ENCODE measurements around the gene GNAT1.

The GNAT1 gene

DNA sequence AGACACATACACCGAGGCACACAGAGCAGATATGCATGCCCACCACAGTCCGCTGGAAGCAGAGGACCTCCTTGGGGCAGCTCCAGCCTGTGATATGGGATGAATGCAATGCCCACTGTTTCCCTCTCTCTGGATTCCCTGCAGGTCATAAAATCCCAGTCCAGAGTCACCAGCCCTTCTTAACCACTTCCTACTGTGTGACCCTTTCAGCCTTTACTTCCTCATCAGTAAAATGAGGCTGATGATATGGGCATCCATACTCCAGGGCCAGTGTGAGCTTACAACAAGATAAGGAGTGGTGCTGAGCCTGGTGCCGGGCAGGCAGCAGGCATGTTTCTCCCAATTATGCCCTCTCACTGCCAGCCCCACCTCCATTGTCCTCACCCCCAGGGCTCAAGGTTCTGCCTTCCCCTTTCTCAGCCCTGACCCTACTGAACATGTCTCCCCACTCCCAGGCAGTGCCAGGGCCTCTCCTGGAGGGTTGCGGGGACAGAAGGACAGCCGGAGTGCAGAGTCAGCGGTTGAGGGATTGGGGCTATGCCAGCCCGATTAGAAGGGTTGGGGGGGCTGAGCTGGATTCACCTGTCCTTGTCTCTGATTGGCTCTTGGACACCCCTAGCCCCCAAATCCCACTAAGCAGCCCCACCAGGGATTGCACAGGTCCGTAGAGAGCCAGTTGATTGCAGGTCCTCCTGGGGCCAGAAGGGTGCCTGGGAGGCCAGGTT lies at the start of gene GNAT1:
Gene GNAT1 (plus strand): TSS at position 675 of the 725 bp plus-strand sequence. CDS start 116 bp downstream, outside the sequence.
- Histone ChIP-seq H3K9ac (no peak within 1 kb of the TSS), H3K27ac (no peak within 1 kb of the TSS), H3K9me3 (no peaks in the 10 kb centered on the region), H3K4me2 (peak within 1 kb of the TSS; percentile 17; the same call in 1 of the 2 replicates), H4K20me1 (peaks cover 20% of the 10 kb centered on the region; the same call in 1 of the 2 replicates), H3K36me3 (peaks cover 22% of the 10 kb centered on the region), H3K4me1 (peaks cover 42% of the 10 kb centered on the region), H3K4me3 (no peak within 1 kb of the TSS), H3K27me3 (peaks cover 31% of the 10 kb centered on the region)
- no peak for TF ChIP-seq Cebpa-rat (IDR thresholded peaks at IDR 0.05)

GRCh38 chr3:50146316-50146901 lies 45.0 kb upstream of the GNAT1 start:
- no peak for TF ChIP-seq Cebpa-rat (IDR thresholded peaks at IDR 0.05)
- Histone ChIP-seq H3K4me1 (peaks cover 3% of the 10 kb centered on the region; the same call in 1 of the 2 replicates), H3K4me3 (no peak overlapping the region), H3K4me2 (no peak overlapping the region), H3K27ac (no peak overlapping the region), H3K9ac (no peak overlapping the region), H3K36me3 (no peaks in the 10 kb centered on the region), H3K27me3 (no peaks in the 10 kb centered on the region), H3K9me3 (no peaks in the 10 kb centered on the region), H4K20me1 (no peaks in the 10 kb centered on the region)

DNA sequence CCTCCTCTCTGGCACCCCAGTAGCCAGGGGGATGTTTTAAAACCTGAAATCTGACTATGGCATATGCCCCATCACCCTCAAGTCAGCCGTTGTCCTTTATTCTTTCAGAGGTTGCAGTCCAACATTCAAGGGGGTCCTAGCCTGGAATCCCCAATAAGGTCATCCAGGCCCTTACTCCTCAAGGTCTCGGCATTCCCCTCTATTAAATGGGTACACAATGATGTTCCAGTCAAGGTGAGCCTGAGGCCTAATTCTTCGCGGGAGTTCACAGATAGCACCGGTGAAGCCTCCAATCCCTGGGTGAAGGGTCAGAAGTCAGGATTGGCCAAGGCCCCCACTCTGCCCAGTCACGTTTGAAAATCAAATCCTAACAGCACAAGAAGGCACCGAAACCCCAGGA lies 44.4 kb upstream of the GNAT1 start:
- no peaks in the 10 kb centered on the region for H3K4me1 ChIP-seq

DNA sequence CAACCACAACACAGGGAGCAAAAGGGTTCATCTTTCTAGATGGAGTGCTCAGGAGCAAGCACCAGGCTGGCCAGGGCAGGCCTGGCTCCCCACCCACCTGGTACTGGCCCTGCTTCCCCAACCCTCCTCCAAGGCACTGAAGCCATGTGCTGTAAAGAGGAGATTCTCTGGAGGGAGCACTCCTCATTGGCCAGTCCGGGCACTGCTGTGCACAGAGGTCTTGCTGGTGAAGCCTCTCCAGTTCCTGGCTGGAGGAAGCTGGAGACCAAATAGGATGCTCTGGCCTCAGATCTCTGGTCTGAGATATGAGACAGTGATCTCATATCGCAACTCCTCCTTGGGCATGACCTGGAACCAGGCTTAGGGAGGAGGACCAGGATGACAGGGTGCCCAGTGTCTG lies 44.0 kb upstream of the GNAT1 start:
- Histone ChIP-seq H3K4me1 (no peaks in the 10 kb centered on the region), H3K9ac (no peak overlapping the region), H3K4me3 (no peak overlapping the region)

More for the DNA sequence above, 44.4 kb upstream of the GNAT1 start:
- Histone ChIP-seq H3K27ac (no peak overlapping the region), H3K36me3 (no peaks in the 10 kb centered on the region), H3K27me3 (no peaks in the 10 kb centered on the region), H4K20me1 (no peaks in the 10 kb centered on the region), H3K9ac (no peak overlapping the region), H3K4me2 (no peak overlapping the region), H3K4me3 (no peak overlapping the region), H3K9me3 (no peaks in the 10 kb centered on the region)
- no peak for TF ChIP-seq Cebpa-rat (IDR thresholded peaks at IDR 0.05)

GRCh38 chr3:50147861-50148260 lies 43.5 kb upstream of the GNAT1 start:
- TF ChIP-seq Cebpa-rat (IDR thresholded peaks at IDR 0.05) = no peak
- Histone ChIP-seq H3K4me1 (no peaks in the 10 kb centered on the region), H3K27ac (no peak overlapping the region)

More for the DNA sequence above, 44.0 kb upstream of the GNAT1 start:
- Histone ChIP-seq H3K36me3 (no peaks in the 10 kb centered on the region), H3K27ac (no peak overlapping the region), H3K9me3 (no peaks in the 10 kb centered on the region), H3K4me2 (no peak overlapping the region), H4K20me1 (no peaks in the 10 kb centered on the region), H3K27me3 (no peaks in the 10 kb centered on the region)
- TF ChIP-seq Cebpa-rat (IDR thresholded peaks at IDR 0.05) = no peak

DNA sequence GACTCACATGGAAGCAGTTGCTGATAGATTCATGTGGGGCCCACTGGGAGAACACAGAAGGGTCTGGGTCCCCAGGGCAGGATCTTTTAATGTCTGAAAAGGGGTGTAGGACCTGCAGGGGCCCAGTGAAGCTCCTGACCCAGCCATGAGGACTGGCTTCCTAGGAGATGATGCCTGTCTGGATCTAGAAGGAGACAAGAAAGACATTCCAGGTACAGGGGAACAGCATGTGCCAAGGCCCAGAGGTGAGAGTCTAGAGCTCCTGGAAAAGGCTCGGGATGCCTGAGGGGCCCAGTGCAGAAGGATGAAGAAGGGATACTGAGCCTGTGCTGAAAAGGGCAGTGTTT lies 41.0 kb upstream of the GNAT1 start:
- Histone ChIP-seq H3K27ac (no peak overlapping the region), H3K36me3 (no peaks in the 10 kb centered on the region), H3K9ac (no peak overlapping the region), H3K9me3 (no peaks in the 10 kb centered on the region), H3K27me3 (peaks cover 11% of the 10 kb centered on the region), H3K4me2 (no peak overlapping the region), H3K4me3 (no peak overlapping the region), H4K20me1 (no peaks in the 10 kb centered on the region), H3K4me1 (peaks cover 7% of the 10 kb centered on the region)
- TF ChIP-seq Cebpa-rat (IDR thresholded peaks at IDR 0.05) = no peak

More at GRCh38 chr3:50147861-50148260, 43.5 kb upstream of the GNAT1 start:
- no peak overlapping the region for H3K9ac ChIP-seq
- H3K27me3 ChIP-seq = no peaks in the 10 kb centered on the region
- no peaks in the 10 kb centered on the region for H3K9me3 ChIP-seq
- H3K4me3 ChIP-seq = no peak overlapping the region
- H3K36me3 ChIP-seq = no peaks in the 10 kb centered on the region
- no peak overlapping the region for H3K4me2 ChIP-seq
- no peaks in the 10 kb centered on the region for H4K20me1 ChIP-seq

GRCh38 chr3:50150863-50151686 lies 40.3 kb upstream of the GNAT1 start:
- H3K36me3 ChIP-seq = no peaks in the 10 kb centered on the region
- no peak overlapping the region for H3K27ac ChIP-seq
- no peak overlapping the region for H3K4me3 ChIP-seq
- H3K4me1 ChIP-seq = peaks cover 11% of the 10 kb centered on the region
- peaks cover 11% of the 10 kb centered on the region for H3K27me3 ChIP-seq
- TF ChIP-seq Cebpa-rat (IDR thresholded peaks at IDR 0.05) = no peak
- H3K9ac ChIP-seq = no peak overlapping the region
- H3K4me2 ChIP-seq = no peak overlapping the region
- H4K20me1 ChIP-seq = peaks cover 7% of the 10 kb centered on the region; the same call in 1 of the 2 replicates
- no peaks in the 10 kb centered on the region for H3K9me3 ChIP-seq

DNA sequence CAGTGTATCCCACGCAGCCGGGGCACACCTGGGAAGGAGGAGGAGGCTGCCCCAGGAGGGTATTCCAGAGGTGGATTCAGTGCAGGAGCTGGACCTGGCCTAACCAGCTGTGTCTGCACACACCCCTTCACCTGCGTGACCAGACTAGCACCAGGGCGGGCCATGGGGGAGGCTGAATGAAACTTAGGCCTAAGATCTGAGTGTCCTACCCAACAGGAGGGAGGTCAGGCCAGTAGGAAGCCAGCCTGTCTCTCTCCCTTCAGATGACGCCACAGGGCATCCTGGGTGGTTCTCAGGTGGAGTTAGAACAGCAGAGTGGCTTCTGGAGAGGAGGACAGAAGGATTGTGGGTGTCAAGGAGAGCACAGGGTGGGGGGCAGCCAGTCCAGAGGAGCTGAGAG lies 39.7 kb upstream of the GNAT1 start:
- Histone ChIP-seq H3K27me3 (peaks cover 11% of the 10 kb centered on the region), H3K4me1 (peaks cover 17% of the 10 kb centered on the region), H3K9me3 (no peaks in the 10 kb centered on the region), H3K4me2 (no peak overlapping the region), H3K36me3 (no peaks in the 10 kb centered on the region), H3K27ac (no peak overlapping the region), H4K20me1 (peaks cover 13% of the 10 kb centered on the region; the same call in 1 of the 2 replicates), H3K9ac (no peak overlapping the region), H3K4me3 (no peak overlapping the region)
- no peak for TF ChIP-seq Cebpa-rat (IDR thresholded peaks at IDR 0.05)

DNA sequence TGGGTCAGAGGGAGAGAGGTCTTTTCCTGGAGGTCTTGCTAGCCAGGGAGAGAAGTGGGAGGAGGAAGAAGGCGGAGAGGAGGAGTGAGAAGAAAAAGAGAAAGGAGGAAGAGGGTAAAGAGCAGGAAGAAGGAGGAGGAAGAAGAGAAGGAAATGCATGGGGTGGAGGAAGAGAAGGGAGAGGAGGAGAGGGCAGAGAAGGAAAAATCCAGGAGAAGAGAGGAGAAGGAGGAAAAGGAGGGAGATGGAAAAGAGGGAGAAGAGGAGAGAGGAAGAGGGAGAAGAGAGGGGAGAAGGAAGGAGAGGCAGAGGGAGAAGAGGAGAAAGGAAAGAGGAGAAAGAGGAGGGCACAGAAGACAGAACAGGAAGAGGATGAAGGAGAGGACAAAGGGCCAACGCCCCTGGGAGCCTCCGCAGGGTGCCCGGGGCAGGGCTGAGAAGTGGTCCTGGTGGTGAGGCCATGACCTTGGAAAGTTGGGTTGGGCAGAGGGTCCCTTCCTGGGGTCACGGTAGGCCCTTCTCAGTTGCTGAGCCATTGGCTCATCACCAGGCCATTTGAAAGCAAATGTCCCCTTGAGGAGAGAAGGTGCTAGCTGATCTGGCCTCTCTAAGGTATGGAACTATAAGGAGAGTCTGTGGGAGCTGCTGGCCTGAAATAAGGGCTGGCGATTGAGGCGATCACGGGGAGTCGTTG lies 37.5 kb upstream of the GNAT1 start:
- Histone ChIP-seq H3K9me3 (no peaks in the 10 kb centered on the region), H3K27ac (no peak overlapping the region), H3K9ac (no peak overlapping the region), H4K20me1 (peaks cover 28% of the 10 kb centered on the region), H3K4me3 (peak overlapping the region; percentile 79), H3K36me3 (peaks cover 2% of the 10 kb centered on the region; the same call in 1 of the 2 replicates), H3K4me2 (peak overlapping the region; percentile 95), H3K27me3 (peaks cover 11% of the 10 kb centered on the region), H3K4me1 (peaks cover 39% of the 10 kb centered on the region)
- no peak for TF ChIP-seq Cebpa-rat (IDR thresholded peaks at IDR 0.05)

Measured in BLaER1 (cell line).